Subcutaneous adipose tissue (tissue), 4 donors: Measurements from ENCODE around the gene DCDC1. TPM values are rescaled to one million over a fixed set of nuclear protein-coding genes. Genes with fewer than 3 reads are reported as not detected.

Experiments
- CTCF ChIP-seq: fragments of 450-650 bp; IDR thresholded peaks from one replicate; pipeline ENCODE4 v1.5.1; 2016; ENCODE audit warnings: low read depth, mild to moderate bottlenecking, control low read depth, antibody characterized with exemption, moderate library complexity
- total RNA-seq, 4 donors: library from RNA; depleted of rRNA; stranded (reverse); fragments of >200 nt; gene quantifications; one replicate each; pipeline ENCODE4 v1.1.0, GENCODE V29; 2016

Gene DCDC1
- total RNA-seq, 4 donors from 2014 or later = 0.17 to 0.22 TPM; not detected in 2

- no peak for TF ChIP-seq CTCF
Measured at GRCh38 chr11:31246451-31247165, 122.9 kb downstream of the DCDC1 start.

- TF ChIP-seq CTCF = no peak
Measured at GRCh38 chr11:31243706-31244105, 125.8 kb downstream of the DCDC1 start.

- TF ChIP-seq CTCF = no peak
Measured at GRCh38 chr11:31240340-31240904, 129.1 kb downstream of the DCDC1 start.

GRCh38 chr11:31237819-31238760 is 131.4 kb downstream of the DCDC1 start:
- TF ChIP-seq CTCF = no peak

GRCh38 chr11:31236143-31236542 is 133.4 kb downstream of the DCDC1 start:
- no peak for TF ChIP-seq CTCF

GRCh38 chr11:31233425-31233824 is 136.1 kb downstream of the DCDC1 start:
- no peak for TF ChIP-seq CTCF

GRCh38 chr11:31231601-31232000 is 137.9 kb downstream of the DCDC1 start:
- no peak for TF ChIP-seq CTCF
